Bronchial epithelial cell (primary cell): ENCODE data around the gene EEFSEC. TPM values are rescaled to one million over a fixed set of nuclear protein-coding genes. Genes with fewer than 3 reads are reported as not detected.

Source experiments
- DNase-seq: peaks from one replicate; pipeline ENCODE4 v3.0.0-alpha.2; 2010; ENCODE audit warnings: low read depth
- FAIRE-seq: peaks from 2 replicates; lab custom pipeline; 2011; peaks lifted over from hg19 to GRCh38; lab: Jason Lieb, UNC
- H3K27me3 ChIP-seq: 2 replicates; pipeline ENCODE4 v1.5.1; 2011; ENCODE audit warnings: low read length; ENCODE audit not compliant: control insufficient read depth, insufficient read depth
- H3K36me3 ChIP-seq: 2 replicates; pipeline ENCODE4 v1.5.1; 2011; ENCODE audit warnings: low read length; ENCODE audit not compliant: control insufficient read depth, insufficient read depth
- H3K4me3 ChIP-seq: 2 replicates; pipeline ENCODE4 v1.5.1; 2011; ENCODE audit warnings: mild to moderate bottlenecking, low read depth, low read length, control low read depth
- CTCF ChIP-seq: IDR thresholded peaks from 2 replicates; pipeline ENCODE4 v1.5.1; 2011; ENCODE audit warnings: mild to moderate bottlenecking, moderate library complexity, low read length, control low read depth, inconsistent platforms; ENCODE audit not compliant: insufficient read depth, severe bottlenecking
- total RNA-seq: library from RNA; depleted of rRNA; stranded (reverse); fragments of >200 nt; gene quantifications from 2 replicates; pipeline ENCODE4 v1.2.1, GENCODE V29; 2014

Gene EEFSEC
- total RNA-seq, 1 donor from 2014 or later: 3.7 TPM

- FAIRE-seq (no peak), DNase-seq (no peak)
- H3K36me3 ChIP-seq: no peaks in the 10 kb centered on the region
Observed at GRCh38 chr3:128448491-128448890, 295.2 kb downstream of the EEFSEC start.

GRCh38 chr3:128449111-128449638, 295.9 kb downstream of the EEFSEC start:
- Histone ChIP-seq H3K4me3 (no peak overlapping the region), H3K27me3 (peaks cover 2% of the 10 kb centered on the region)
- FAIRE-seq: no peak

More at GRCh38 chr3:128448491-128448890, 295.2 kb downstream of the EEFSEC start:
- no peak for TF ChIP-seq CTCF
- no peak overlapping the region for H3K4me3 ChIP-seq
- peaks cover 2% of the 10 kb centered on the region for H3K27me3 ChIP-seq

GRCh38 chr3:128452120-128452519, 298.8 kb downstream of the EEFSEC start:
- Histone ChIP-seq H3K27me3 (peaks cover 11% of the 10 kb centered on the region), H3K4me3 (no peak overlapping the region), H3K36me3 (no peaks in the 10 kb centered on the region)
- FAIRE-seq: no peak
- no peak for TF ChIP-seq CTCF
- DNase-seq: no peak

More at GRCh38 chr3:128449111-128449638, 295.9 kb downstream of the EEFSEC start:
- DNase-seq: no peak
- no peaks in the 10 kb centered on the region for H3K36me3 ChIP-seq
- no peak for TF ChIP-seq CTCF

GRCh38 chr3:128452678-128453275, 299.5 kb downstream of the EEFSEC start:
- H3K36me3 ChIP-seq: no peaks in the 10 kb centered on the region
- DNase-seq (no peak), FAIRE-seq (no peak)
- H3K4me3 ChIP-seq: no peak overlapping the region
- H3K27me3 ChIP-seq: peaks cover 11% of the 10 kb centered on the region
- TF ChIP-seq CTCF: no peak

GRCh38 chr3:128453501-128454309, 300.4 kb downstream of the EEFSEC start:
- no peak for TF ChIP-seq CTCF
- Histone ChIP-seq H3K36me3 (no peaks in the 10 kb centered on the region), H3K4me3 (no peak overlapping the region), H3K27me3 (peaks cover 13% of the 10 kb centered on the region)
- DNase-seq (no peak), FAIRE-seq (no peak)
